ENCODE results near the gene HRH1.

- no peak for TF ChIP-seq CTCF (IDR thresholded peaks at IDR 0.05 in 2 of 3, conservative IDR thresholded peaks at IDR 0.05 in 1 of 3; ENCODE audit: borderline replicate concordance in 1 of 3, insufficient read depth in 1 of 3, low read depth in 2 of 3, low read length in 2 of 3)
- no peak for TF ChIP-seq EGR1 (IDR thresholded peaks at IDR 0.05; ENCODE audit: low read depth)
- TF ChIP-seq EZH2 (IDR thresholded peaks at IDR 0.05): no peak
- TF ChIP-seq POLR2AphosphoS5 (IDR thresholded peaks at IDR 0.05; ENCODE audit: low read depth, low read length): no peak
- TF ChIP-seq POLR2A (IDR thresholded peaks at IDR 0.05; ENCODE audit: borderline replicate concordance, extremely low read depth, insufficient read depth, insufficient read length): no peak
- TF ChIP-seq EZH2phosphoT487 (IDR thresholded peaks at IDR 0.05; ENCODE audit: borderline replicate concordance): no peak
Observed at GRCh38 chr3:11290743-11291680, 136.7 kb downstream of the HRH1 start.

Measured in HCT116 (cell line).